Right ventricle myocardium inferior (tissue), 1 donor: ENCODE measurements around the gene NOTCH1. TPM values are rescaled to one million over a fixed set of nuclear protein-coding genes. Genes with fewer than 3 reads are reported as not detected.

Source experiments
- ATAC-seq: fragments of 200-7000 bp; cut with Tn5 transposase; one replicate; pipeline ENCODE4 v1.9.1; 2020; ENCODE audit warnings: mild to moderate bottlenecking, moderate library complexity
- DNase-seq: peaks from one replicate; pipeline ENCODE4 v3.0.0; 2021; ENCODE audit errors: missing footprints
- intact Hi-C: fragments of 100-400 bp; cut with DNase I; formaldehyde crosslinking; loops from one replicate; pipeline ENCODE4 v1.11.0; 2022
- total RNA-seq: library from RNA; stranded (reverse); fragmentation: NEBNext Ultra II Directional; extraction: Animal tissue kit (Norgen Biotek cat#: 25700); gene quantifications from one replicate; pipeline ENCODE4 v1.2.1, GENCODE V29; 2021
- donor health status: DM: no; HTN: yes; CAD: no; lungs with severe emphysema.

Gene NOTCH1
- total RNA-seq, 1 donor from 2014 or later, result 18.7 TPM

- DNase-seq, result no peak
- no peak for ATAC-seq
- intact Hi-C loops, result no loop called here
These were observed 45.6 kb downstream of the NOTCH1 start for GRCh38 chr9:136499935-136500910.

GRCh38 chr9:136499071-136499934 is 46.5 kb downstream of the NOTCH1 start:
- ATAC-seq (no peak), DNase-seq (no peak)
- intact Hi-C loops, result no loop called here

DNA sequence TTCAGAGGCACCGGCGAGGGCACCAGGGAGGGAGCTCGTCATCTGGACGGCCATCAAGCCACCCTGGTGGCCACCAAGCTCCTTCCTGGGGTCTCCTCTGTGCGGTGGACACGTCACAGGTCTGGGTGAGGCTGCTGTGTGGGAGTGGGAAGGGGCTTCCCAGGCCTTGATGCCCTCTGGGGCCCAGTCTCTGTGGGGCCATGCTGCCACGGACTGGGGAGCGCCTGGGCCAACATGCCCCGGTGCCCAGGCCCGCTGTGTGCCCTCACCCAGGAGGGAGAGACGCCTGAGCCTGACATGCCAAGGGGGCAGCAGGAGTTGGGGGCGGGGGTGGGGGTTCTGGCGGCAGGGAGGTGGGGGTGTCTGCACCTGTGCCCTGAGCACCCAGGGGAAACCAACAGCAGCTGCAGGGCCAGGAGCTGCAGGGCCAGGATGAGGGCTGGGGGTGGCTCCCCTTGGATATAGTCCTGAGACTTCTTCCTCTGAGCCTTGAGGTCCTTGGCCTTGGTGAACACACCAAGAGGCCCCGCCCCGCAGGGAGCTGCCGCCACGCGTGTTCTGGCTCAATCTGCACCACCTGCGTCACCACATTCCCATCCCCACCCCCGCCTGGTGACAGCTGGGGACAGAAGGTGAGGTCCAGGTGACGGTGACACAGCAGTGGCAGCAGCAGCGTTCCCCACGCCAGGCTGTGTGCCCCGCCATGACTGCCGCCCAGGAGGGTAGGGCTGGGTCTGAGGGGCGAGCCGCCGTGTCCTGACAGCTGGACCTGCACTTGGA is 47.7 kb downstream of the NOTCH1 start:
- DNase-seq (no peak), ATAC-seq (no peak)
- intact Hi-C loops, result no loop called here

GRCh38 chr9:136496801-136497620 is 48.8 kb downstream of the NOTCH1 start:
- DNase-seq, result no peak
- intact Hi-C loops, result no loop called here
- no peak for ATAC-seq

GRCh38 chr9:136496181-136496580 is 49.7 kb downstream of the NOTCH1 start:
- ATAC-seq, result no peak
- intact Hi-C loops, result no loop called here
- DNase-seq, result no peak

DNA sequence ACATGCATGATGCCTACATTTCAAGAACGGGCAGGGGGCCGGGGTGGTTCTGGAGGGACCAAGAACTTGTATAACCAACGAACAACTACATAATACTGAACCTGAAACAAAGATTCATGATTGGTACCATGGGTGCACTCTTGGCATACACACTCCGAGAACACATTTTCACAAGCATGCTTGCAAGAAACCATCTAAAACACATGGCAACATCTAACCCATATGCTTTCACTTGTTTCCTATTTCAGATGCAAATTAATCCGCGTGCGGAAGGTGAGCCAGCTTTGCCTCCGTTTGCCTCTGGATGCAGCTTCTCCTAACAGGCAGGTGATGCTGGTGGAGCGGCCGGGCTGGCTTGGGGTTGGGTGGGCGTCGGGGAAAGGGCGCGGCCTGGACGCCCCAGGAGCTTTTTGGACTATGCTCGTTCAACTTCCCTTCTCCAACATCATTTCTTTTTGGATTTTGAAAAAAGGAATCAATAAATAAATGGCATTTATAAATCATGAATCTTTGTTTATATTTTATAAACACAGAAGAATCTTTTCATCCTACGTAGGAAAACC is 50.5 kb downstream of the NOTCH1 start:
- ATAC-seq (no peak), DNase-seq (no peak)
- intact Hi-C loops, result no loop called here

GRCh38 chr9:136494531-136495215 is 51.2 kb downstream of the NOTCH1 start:
- DNase-seq (no peak), ATAC-seq (no peak)
- intact Hi-C loops, result loop anchor here (5.0 kb wide), 1 partner anchor 38 kb away; no protein-coding TSS in a partner anchor

DNA sequence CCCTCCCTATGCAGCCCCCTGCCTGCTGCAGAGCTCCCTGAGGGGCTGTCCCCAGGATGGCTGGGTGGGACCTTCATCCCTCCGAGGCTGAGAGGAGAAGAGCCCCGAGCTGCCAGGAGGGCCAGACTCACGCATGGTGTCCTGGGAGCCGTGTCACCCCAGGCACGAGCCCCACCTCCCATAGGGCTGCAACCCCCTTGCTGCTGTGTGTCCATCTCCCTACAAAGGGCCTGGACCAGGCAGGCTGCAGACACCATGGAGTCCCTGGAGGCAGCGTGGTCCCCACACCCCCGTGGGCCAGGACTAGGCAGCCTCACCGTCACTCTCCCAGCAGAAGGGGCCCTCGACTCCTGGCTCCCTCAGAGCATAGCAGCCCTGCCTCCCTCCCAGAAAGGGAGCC is 51.8 kb downstream of the NOTCH1 start:
- no peak for ATAC-seq
- intact Hi-C loops, result loop anchor here (5.0 kb wide), 1 partner anchor 38 kb away; no protein-coding TSS in a partner anchor
- DNase-seq, result no peak

DNA sequence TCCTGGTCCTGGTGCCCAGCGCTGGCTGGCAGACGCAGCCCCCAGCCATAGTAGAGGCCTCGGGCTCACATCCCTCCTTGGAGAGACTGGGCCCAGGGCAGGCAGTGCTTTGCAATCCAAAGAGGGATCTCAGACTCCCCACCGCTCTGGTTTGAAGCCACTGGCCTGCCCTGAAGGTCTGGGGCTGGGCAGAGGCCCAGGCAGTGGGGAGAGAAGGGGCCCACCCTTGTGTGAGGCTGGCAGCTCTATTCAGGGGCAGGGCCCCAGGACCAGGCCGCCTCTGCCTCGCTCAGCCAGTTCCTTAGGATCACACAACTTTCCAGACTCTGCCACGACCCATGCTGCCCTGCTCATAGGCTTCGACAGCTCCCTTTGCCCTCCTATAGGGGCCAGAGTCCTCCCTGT is 52.3 kb downstream of the NOTCH1 start:
- DNase-seq (no peak), ATAC-seq (no peak)
- intact Hi-C loops, result loop anchor here (5.0 kb wide), 1 partner anchor 39 kb away; no protein-coding TSS in a partner anchor

GRCh38 chr9:136492978-136493522 is 52.8 kb downstream of the NOTCH1 start:
- intact Hi-C loops, result loop anchor here (5.0 kb wide), 1 partner anchor 39 kb away; no protein-coding TSS in a partner anchor
- DNase-seq (no peak), ATAC-seq (no peak)

- no peak for ATAC-seq
- intact Hi-C loops, result loop anchor here (5.0 kb wide), 2 partner anchors 43 to 203 kb away; no protein-coding TSS in a partner anchor
- peak; percentile 53 for DNase-seq
These were observed 56.1 kb downstream of the NOTCH1 start for GRCh38 chr9:136489731-136490130.

DNA sequence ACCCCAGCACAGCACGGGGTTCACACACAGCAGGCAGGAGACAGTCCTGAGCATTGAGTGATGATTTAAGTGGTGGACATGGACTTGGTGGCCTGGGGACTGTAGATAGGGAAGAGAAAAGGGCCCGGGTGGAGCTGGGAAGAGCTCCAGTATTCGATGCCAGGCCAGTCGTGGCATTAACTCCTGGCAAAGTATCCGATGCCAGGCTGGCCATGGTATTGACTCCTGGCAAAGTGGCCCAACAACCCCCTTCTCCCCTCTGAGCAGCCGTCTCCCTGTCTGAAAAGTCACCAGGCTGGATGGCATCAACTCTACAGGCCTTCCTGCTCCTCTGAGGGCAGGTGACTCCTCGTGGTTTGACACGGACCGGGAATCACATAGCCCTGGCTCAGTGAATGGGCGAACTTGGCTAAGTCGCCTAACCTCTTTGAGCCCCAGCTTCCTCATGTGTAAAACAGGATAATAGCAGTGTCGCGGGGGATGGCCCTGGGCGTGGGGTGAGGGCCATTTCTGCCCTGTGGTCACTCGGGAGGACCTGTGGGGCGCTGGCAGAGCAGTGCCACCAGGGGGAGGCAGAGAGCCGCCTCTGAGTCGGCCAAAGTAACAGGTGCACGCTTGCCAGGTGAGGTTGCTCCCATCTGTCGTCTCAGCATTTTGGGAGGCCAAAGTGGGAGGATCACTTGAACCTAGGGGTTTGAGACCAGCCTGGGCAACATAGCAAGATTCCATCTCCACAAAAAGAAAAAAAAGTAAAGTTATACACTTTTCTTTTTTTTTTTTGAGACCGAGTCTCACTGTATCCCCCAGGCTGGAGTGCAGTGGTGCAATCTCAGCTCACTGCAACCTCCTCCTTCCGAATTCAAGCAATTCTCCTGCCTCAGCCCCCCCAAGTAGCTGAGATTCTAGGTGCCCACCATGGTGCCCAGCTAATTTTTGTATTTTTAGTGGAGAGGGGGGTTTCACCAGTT is 57.3 kb downstream of the NOTCH1 start:
- DNase-seq, result peak; percentile 90

DNA sequence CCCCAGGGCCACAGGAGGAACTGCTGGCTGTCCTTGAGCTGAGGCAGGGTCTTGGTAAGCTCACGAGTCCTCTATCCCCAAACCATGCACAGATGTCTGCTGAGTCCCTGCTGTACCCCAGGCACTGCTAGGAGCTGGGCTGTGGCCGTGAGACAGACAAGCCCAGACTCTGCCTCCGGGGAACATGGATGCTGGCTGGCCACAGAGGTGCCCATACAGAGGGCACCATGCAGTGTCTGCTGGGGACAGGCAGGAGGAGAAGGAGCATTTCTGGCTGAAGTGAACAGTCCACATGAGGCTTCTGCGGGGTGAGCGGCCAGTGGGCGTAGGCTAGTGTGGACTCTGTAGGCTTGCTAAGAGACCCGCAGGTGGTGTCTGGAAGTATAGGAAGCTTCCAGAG is 58.2 kb downstream of the NOTCH1 start:
- DNase-seq, result peak; percentile 40
- intact Hi-C loops, result loop anchor here (1.0 to 5.0 kb wide), 3 partner anchors 138 to 205 kb away; no protein-coding TSS in a partner anchor
- no peak for ATAC-seq

More for the DNA sequence above, 57.3 kb downstream of the NOTCH1 start:
- intact Hi-C loops, result loop anchor here (1.0 to 5.0 kb wide), 3 partner anchors 137 to 204 kb away; no protein-coding TSS in a partner anchor
- ATAC-seq, result peak; percentile 26

- DNase-seq, result peak; percentile 61
- intact Hi-C loops, result loop anchor here (5.0 kb wide), 1 partner anchor 205 kb away; no protein-coding TSS in a partner anchor
- ATAC-seq, result no peak
These were observed 58.8 kb downstream of the NOTCH1 start for GRCh38 chr9:136486823-136487620.
